Stimulated activated CD4-positive, alpha-beta T cell treated with anti-CD3 and anti-CD28 coated beads, Interleukin-1b, Interleukin-23, amount 100 ng/mL, for 1 hour (primary cell): ENCODE measurements around the gene HSPA12A.

Experiments
- DNase-seq, 2 donors: peaks; one replicate each; pipeline ENCODE4 v3.0.0-alpha.2; 2020; ENCODE audit warnings: low read depth in 2 of 2

The HSPA12A gene

DNA sequence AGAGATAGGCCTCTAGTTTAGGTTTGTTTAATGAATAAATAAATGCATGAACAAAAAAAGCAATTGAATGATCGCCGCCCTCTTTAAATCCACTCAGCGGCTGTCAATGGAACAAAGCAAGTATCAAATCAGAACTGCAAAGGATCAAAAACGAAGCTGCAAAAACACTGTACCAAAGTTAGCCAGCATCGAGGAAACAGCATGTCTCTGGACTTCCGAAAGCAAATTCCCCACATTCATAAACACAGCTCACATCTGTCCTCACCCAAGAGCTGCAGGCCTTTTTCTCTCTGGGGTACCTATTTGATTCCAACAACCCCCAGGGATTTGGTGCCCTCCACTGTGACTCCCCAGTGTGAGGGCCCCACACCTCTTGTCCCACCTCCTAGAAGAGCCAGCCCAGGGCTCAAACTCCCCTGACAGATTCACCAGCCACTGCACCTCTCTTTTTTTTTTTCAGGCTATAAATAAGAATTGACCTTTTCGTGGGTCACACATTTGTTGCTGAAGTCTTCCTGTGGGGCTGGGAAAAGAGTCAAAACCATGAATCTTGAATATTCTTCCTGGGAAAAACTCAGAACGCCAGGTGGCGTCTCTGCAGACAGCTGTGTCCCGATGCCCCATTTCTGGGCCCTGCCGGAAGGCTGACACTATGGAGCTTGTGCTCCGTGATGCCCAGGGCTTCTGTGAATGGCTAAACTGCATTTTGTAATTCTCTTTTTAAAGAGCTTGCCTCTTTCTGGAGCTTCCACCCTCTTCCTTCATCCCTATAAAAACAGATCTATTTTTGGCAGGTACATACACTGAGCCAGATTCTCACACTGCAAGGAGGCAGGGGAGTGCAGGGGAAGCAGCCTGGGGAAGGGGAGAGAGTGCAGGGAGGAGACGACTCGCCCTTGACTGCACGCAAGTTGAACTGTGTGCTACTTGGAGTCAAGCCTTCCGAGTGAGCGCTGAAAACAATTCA lies 51.7 kb downstream of the HSPA12A start:
- DNase-seq = no peak

DNA sequence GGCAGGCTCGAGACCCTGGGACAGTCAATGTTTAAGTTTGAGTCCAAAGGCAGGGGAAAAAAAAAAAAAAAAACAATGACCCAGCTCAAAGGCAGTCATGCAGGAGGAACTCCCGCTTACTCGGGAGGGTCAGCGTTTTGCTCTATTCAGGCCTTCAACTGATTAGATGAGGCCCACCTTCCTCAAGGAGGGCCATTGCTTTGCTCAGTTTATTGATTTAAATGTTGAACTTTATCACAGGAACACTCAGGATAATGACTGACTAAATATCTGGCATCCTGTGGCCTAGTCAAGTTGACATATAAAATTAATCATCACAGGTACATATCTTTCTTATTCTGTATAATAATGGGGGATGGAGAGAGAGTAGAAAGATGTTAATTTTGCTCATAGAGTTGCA lies 52.6 kb downstream of the HSPA12A start:
- no peak for DNase-seq

DNA sequence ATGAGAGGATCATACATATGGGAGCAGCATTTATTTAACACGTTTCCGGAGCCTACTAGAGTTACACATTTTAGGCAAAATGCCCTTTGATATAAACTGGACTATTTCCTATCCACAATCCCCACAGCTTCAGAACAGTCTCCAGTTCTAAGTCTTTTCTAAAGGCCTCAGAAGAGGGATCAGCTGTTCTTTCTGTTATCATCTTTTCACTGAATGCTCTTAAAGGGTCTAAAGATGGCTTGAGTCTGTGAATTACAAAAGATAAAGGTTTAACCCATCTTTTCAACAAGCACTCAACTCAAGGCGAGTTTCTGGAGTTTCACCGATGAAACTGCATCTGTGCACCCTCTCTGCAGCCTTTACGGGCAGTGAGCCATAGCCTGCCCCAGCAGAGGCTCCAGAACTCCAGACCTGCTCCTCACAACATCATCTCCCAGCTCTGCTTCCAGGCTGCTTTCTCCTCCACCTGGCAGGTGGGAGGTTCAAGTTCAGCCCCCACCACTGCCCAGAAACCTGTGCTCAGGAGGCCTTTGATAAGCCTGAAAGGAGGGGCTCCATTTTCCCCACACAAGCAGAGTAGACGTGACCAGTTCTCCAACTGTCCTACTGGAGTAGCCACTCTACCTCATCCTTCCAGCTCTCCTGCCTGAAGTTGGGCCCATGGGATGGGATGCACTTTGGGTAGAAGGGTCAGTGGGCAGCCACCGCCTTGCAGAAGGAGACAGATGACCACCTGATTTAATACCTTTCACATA lies 53.4 kb downstream of the HSPA12A start:
- DNase-seq = no peak

DNA sequence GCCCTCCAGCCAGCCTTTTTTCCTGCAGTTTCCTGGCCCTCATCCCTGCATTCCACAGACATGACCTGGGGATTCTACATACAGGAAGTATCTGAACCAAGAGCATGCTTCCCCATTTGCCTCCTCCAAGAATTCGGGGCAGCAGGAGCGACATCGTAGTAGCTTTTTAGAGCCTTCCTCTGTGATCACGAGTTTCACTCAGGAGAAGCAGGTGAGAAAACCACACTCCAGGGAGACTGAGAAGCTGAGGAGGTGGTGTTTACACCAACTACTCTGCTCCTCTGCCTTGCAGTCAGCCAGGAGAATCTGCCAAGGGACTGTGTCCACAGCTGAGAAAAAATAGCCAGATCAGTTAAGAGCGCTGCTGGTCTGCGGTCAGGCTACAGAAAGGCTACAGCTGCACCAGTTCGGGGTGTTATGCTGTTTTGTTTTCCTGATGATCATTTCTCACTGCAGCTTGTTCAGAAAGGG lies 54.1 kb downstream of the HSPA12A start:
- DNase-seq = no peak

DNA sequence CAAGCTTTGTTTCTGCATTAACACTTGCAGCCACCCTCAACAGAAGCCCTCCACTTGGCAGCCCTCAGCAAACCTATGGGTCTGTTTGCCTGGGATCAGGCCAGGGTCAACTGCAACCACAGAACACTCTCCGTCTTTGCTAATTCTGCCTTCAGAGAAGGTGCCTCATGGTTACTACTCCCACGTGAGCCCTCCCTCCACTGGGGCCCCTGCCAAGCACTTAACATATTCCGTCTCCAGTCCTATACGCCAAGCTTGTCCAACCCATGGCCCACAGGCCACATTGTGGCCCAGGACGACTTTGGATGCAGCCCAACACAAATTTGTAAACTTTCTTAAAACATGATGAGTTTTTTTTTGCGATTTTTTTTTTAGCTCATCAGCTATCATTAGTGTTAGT lies 54.7 kb downstream of the HSPA12A start:
- no peak for DNase-seq

DNA sequence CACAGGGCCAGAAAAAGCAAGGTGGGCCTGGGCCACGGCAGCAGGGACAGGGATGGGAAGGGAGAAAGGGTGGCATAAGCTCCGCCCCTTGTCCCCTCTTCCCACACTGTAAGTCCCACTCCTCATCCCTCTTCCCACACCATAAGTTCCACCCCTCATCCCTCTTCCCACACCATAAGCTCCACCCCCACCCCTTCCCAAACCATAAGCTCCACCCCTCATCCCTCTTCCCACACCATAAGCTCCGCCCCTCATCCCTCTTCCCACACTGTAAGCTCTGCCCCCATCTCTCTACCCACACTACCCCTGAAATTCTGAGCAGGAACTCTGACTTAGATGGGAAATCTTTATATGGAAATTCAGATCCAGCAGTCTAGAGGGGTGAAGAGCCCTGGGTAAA lies 55.7 kb downstream of the HSPA12A start:
- DNase-seq = no peak

DNA sequence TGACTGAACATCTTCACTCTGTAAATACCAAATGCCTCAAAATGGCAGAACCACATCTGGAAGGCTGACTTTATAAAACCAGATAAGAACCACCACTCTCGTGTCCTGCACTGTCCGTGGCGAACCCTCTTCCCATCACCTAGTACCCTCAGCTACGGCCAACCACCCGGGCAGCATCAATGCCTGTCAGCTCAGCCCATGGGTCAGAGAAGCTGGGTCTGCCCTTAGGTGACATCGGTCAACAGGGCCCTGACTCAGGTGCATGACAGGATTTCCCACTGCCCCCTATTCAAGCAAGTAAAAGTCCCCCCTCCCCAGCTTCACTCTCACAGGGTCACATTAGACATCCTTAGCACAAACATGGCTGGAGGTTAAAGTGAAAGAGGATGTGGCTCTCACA lies 56.6 kb downstream of the HSPA12A start:
- no peak for DNase-seq

DNA sequence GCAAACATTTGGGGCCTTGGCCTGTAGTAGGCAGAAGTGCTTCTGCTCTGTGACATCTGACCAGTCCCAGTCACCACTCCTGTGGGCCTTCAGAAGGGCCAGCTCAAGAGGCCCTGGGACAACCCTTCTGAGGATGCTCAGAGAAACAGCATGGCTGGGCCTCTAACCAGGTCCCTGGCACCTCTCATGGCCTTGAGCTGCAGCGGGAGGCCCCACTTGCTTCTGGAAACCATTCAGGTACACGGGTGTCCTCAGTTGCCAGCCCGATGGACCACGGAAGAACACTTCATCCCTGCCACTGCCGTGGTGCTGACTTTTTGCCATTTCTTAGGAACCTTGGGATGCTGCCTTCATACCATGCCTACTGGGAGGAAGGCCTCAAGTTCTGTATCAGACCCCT lies 57.6 kb downstream of the HSPA12A start:
- no peak for DNase-seq

DNA sequence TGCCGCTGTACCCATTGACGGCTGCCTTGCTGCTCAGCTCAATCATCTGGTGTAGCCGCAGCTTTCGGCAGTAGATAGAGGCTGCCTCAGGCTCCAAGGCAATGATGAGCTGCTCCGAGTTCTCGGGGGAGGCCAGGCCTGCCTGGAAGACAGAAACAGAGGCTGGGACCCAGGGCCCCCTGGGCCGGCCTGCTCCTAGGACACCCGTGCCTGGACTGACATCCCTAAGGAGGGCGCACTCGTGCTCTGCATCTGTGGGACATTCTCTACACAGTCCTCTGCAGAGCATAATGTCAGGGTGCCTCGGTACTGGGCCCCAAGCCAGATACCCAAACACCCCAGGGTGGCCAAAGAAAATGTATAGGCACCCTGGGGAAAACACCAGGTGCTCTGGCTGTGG lies 58.5 kb downstream of the HSPA12A start:
- no peak for DNase-seq

DNA sequence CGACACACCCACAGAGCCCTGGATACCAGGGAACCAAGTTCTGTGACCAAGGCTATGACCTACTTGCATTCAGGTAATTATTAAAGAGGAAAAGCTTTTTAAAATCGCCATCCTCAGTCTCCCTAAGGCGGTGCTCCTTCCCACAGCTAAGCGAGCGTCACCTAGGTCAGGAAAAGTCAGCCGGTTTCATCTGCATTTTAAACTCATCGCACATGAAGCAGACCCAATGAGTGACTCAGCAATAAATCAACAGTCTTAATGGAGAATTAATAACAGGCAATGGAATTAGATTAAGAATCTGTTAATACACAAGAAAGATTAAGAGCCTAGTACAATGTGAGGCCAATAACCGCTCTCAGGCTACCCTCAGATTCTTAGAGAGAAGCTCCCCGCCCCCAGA lies 59.2 kb downstream of the HSPA12A start:
- DNase-seq = no peak

DNA sequence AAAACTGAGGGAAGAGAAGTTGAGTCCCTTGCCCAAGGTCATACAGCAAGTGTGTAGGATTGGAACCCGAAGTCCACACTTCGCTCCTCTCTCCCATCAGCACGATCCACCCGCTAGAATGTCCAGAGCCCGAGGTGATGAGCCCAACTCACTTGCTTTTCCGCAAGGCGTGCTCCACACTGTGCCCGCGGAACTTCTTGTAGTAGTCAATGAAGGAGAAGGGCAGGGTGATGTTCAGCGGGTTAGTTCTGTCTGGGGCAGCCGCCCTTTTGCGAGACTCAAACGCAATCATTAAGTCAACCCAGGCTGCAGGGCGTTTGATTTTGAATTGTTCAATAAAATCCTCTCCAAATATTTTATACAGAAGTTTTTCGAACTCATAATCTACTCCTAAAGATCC lies 63.0 kb downstream of the HSPA12A start:
- DNase-seq = no peak

DNA sequence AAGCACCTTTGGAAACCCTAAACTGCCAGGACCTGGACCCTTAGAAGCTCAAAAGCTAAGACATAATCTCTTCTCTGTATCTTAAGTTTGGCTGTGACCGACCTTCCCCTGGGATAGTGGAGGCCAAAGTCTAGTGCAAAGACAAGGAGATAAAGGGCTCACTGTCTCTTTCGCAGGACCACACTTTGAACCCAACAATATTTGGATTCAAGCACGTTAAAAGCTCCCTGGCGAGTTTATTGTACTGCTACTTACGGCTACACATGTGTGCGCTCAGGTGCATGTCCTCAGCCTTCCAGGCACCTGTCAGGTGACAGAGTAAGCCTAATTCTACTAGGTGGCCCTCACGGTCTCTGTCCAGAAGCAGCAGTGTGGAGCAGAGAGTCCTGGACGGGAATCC lies 65.7 kb downstream of the HSPA12A start:
- no peak for DNase-seq

DNA sequence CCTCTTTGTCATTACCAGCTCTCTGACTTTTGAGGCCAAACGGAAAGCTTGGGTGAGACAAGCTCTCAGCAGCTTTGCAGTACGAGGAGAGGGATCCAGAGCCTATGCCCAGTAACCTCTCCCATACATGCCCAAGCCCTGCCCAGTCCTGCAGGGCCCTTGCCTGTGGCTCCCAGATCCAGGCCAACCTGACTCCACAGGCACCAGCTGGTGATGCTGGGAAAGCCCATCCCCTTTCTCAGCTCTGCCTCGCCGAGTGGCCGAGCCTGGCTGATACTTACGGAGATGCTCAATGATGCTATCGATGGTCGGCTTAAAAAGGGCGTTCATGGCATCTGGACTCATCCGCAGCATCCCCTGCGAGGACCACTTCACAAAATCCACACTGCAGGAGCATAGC lies 66.2 kb downstream of the HSPA12A start:
- DNase-seq = no peak

DNA sequence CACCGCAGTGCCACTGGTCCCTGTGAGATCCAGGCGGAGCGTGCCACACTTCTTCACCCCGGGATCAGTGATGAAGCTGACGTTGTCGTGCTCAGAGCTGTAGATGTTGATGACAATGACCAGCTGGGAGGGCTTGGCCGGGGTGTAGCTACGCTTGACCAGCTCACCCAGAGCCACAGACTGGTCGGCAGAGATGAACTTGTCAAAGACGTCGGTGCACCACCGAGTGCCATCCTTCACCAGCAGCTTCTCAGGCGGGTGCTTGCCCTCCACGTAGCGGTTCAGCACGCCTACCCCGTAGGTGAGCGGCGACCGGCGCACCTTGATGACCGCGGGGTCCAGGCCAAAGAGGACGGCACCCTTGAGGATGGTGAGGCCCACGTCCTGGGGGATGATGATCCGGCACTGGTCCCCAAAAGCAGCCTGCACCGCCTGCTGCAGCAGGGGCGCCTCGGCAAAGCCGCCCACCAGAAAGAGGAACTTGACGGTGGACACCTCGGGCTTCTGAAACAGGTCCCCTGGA lies 67.4 kb downstream of the HSPA12A start:
- DNase-seq = no peak

DNA sequence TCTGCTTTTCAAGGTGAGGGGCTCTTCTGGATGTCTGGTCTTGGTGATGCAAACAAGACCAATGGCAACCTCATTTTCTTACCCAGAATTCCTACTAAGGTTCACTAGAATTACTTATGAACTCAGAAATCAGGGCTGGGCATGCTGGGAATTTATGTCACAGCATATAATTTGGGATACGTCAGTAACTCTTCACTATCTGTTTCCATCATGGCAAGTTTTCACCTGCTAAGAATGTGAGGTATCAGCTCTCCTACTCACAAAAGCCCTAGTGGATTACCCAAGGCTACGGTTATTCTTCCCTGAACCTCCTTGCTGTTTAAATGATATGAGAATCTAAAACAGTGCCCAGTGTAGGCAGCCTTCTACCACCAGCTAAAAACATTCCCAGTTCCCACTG lies 68.5 kb downstream of the HSPA12A start:
- DNase-seq = no peak

DNA sequence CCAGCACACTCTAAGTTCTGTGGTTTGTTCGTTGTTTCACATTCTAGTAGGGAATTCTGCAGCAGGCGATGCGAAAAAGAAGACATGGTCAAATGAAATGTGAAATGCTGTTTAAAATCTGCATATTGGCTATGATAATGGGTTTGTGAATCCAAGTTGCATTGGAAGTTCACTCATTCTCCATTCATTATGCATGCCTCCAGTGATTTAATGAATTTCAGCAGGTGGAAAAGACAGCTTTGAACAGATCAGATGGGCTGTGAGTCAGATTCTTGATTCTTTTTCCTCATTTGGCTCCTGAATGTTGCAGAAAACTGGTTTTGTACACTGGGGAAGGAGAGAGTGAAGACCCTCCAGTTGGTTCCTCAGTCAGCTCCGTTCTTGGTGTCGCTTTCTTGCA lies 69.5 kb downstream of the HSPA12A start:
- no peak for DNase-seq

DNA sequence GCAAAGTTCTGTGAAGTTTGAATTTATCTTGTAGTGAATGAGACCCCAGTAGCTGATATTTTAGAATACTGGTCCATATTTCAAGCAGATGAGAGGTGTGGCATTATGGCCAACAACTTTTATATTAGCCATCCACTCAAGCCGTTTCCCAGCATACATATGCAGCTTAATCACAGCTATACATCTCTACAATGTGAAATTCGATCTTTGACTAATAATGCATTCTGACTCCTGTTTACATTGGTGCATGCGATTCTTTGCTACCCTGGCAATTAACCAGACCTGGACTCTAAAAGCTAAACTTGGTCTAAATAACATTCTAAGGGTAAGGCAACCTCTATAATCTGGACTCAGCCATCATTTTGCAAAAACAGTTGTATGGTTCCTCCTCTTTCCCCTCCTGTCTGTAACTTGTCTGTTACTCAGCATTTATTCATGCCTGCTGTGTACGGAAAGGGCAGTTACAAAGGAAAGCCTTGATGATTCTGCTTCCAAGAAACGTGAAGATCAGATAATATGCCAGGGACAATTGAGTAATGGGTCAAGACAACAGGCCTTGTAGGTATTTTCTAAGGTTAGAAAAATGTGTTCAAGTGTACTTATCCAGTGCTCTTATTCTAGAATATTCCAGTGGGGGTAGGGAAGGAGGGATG lies 71.0 kb downstream of the HSPA12A start:
- no peak for DNase-seq

DNA sequence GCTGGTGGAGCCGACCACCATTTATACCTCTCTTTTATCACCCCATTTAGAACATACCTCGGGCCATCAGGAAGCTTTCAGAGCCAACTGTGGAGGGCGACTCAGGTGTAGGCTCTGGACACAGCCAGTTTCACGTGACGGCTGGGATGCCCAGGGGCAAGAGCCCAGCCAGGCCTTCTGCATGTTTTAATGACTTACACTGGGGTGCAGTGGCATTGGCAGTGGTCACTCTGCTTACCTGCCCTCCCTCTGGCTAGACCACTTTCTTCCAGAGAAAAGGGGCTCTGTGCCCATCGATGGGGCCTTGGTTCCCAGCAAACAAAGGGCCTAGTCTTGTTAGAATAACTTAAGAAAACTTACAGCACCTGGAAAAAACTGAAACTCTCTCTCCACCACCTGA lies 71.7 kb downstream of the HSPA12A start:
- DNase-seq = no peak

DNA sequence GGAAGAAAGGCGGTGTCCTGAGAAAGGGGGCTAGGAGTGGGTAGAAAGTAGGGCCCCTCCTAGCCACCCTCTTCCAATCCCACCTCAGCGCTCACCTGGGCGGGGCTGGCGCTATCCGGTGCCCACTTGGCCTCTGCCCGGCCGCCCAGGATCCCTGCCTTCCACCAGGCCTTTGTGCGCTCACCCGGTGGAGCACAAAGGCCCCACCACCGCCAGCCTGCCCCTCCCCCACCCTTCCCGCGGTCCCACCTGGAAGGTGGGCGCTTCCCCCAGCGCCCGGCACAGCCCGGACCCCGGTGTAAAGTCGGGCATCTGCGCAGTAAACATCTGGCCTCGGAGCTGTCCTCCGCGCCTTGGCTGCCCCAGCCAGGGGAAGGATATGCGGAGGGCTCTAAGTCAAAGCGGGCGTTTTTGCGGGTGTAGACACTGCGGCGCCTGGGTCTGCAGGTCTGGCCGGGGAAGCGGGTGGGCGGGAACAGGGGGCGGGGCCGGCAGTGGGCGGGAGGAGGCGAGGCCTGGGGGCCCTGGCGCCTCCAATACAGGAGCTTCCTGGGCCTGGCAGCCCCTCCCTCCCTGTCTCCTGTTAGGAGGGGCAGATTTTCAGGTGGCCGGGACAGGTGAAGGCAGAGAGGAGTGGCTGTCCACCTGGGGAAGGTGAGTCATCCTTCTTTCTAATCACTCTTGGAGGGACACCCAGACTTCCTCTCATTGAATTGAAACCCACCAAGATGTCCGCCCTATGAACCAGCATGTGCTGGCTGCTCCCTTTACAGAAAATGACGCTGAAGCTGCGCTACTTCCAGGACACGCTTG lies 72.3 kb downstream of the HSPA12A start:
- no peak for DNase-seq

DNA sequence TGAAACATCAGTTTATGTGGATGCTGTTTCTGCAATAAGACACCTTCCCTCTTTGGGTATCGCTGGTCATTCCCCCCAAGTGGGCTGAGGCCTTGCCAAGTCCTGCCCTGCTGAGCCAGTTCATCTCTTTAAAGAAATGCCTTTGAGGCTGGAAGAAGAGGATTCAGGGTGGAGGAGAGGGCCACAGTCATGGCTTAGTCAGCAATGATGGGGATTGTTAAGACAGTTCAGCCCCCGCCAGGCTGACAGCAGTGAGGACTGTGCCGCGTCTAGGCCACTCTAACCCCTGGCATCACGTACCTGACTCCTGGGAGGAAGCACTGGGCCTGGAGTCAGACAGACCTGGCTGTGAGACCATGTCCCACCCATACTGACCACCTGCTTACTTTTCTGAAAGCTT lies 73.3 kb downstream of the HSPA12A start:
- no peak for DNase-seq

DNA sequence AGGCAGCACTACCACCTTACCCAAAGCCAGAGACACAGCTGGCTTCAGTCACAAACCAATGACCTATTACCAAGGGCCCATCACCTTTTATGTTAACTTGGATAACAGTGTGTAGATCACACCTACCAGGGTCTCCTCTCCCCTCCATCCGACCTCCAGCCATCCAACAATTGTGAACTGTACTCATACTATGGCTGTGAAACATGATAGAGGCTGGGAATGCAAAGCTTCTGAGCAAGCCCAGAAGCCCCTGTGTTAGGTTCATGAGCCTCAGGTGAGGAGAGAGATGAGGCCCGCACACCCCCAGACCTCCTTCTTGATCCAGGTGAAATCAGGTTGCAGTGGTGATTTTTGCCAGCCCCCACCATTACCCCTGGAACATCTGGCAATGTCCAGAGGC lies 73.9 kb downstream of the HSPA12A start:
- no peak for DNase-seq
